Esophagus squamous epithelium (tissue), 4 donors: ENCODE measurements around the gene LARGE1.

Source experiments
- CTCF ChIP-seq, 6 experiments: fragments of 450-650 bp in 4 of 6; fragments of 200-600 bp in 2 of 6; sonication (generic) in 2 of 6; IDR thresholded peaks; one replicate each; pipeline ENCODE4 v1.5.1; 2016 to 2019; ENCODE audit warnings: antibody characterized with exemption in 6 of 6, mild to moderate bottlenecking in 4 of 6, moderate library complexity in 4 of 6
- POLR2A ChIP-seq, 4 donors: fragments of 450-650 bp; IDR thresholded peaks; one replicate each; pipeline ENCODE4 v1.6.1; 2017; ENCODE audit warnings: antibody characterized with exemption in 4 of 4, mild to moderate bottlenecking in 4 of 4, moderate library complexity in 3 of 4

- TF ChIP-seq CTCF (IDR thresholded peaks at IDR 0.05): no peak
- no peak for TF ChIP-seq POLR2A (IDR thresholded peaks at IDR 0.05)
Observed at GRCh38 chr22:33315117-33315516, 605.2 kb downstream of the LARGE1 start.
